Astrocyte of the spinal cord (primary cell): ENCODE results near the gene KCNMB2.
A peak's percentile ranks its signal among the peaks of the same experiment; 100 is the strongest.

Source experiments
- DNase-seq: peaks from one replicate; pipeline ENCODE4 v3.0.0; 2011; ENCODE audit warnings: low read depth, low spot score
- H3K4me3 ChIP-seq: 2 replicates; pipeline ENCODE4 v1.5.1; 2011; ENCODE audit warnings: low read depth, mild to moderate bottlenecking, low read length, moderate library complexity
- in situ Hi-C: cut with HindIII; loops from 2 replicates; pipeline ENCODE4 v1.10.0; 2017; ENCODE audit warnings: low sequenced_read_pairs
- TF ChIP-seq, protein P1 (sequence below): IDR thresholded peaks from 2 replicates; pipeline ENCODE4 v1.5.1; 2012; ENCODE audit warnings: low read depth, mild to moderate bottlenecking, low read length, inconsistent platforms

KCNMB2 gene

DNA sequence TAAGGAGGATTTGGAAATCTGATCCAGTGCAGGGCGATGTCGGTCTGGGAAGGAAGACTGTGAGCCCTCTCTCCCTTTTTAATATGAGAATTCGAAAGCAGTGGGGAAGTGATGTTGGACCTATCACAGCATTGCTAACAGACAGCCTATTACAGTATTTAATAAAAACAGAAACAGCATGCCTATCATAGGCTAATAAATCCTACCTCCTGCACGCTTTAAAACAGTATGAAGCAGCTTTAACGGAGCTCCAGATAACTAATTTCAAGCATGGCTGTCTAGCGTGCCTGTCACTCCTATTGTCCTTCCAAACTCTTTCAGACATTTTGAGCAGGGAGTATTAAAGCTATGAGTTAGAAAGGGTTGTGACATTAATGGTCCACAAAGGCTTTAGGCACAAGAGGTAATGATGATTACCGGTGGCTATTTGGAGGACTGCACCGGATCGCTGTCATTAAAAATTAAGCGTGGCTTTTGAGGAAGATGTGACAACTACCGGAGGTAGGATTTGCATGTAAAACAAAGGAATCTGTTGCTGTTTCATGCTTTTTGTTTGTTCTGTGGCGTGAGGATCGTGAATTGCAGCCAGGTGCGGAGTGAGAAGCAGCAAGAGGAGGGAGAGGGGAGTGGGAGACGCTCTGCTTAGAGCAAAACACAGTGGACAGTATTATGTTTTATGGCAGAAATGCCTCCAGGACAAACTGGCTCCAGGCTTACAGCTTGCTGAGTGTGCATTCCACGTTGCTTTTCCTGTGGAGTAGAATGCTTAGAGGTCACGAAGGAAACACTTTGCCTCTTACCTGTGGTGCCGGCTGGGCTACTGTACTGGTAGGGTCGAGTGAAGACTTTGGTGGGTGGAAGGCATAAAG, at the start of gene KCNMB2:
Gene KCNMB2 (plus strand): TSS at position 226 of the 869 bp plus-strand sequence.
- peak; percentile 24 for DNase-seq
- in situ Hi-C loops, result no loop called here
- peak within 1 kb of the TSS; percentile 28 for H3K4me3 ChIP-seq
- TF ChIP-seq, protein P1, sequence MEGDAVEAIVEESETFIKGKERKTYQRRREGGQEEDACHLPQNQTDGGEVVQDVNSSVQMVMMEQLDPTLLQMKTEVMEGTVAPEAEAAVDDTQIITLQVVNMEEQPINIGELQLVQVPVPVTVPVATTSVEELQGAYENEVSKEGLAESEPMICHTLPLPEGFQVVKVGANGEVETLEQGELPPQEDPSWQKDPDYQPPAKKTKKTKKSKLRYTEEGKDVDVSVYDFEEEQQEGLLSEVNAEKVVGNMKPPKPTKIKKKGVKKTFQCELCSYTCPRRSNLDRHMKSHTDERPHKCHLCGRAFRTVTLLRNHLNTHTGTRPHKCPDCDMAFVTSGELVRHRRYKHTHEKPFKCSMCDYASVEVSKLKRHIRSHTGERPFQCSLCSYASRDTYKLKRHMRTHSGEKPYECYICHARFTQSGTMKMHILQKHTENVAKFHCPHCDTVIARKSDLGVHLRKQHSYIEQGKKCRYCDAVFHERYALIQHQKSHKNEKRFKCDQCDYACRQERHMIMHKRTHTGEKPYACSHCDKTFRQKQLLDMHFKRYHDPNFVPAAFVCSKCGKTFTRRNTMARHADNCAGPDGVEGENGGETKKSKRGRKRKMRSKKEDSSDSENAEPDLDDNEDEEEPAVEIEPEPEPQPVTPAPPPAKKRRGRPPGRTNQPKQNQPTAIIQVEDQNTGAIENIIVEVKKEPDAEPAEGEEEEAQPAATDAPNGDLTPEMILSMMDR, result no peak

DNA sequence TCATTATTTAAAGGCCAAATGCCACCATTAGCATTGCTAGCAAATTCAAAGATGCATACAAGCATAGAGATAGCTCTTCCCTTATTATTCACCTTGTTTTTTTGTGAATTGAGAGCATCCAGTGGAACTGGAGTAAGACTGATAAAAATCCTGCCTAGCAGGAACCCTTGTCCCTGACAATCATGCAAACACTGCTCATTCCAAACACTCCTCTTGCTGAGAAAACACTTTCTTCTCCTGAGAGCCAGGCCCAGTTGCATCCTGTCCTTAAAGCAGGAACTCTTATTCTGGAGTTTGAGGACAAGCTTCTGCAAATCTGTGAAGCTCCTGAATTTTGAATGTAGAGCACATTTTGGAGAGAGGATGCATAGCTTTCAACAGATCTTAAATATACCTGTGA, 49.3 kb upstream of the KCNMB2 start:
- TF ChIP-seq, protein P1, result no peak
- H3K4me3 ChIP-seq, result no peak overlapping the region
- no peak for DNase-seq
- in situ Hi-C loops, result no loop called here

DNA sequence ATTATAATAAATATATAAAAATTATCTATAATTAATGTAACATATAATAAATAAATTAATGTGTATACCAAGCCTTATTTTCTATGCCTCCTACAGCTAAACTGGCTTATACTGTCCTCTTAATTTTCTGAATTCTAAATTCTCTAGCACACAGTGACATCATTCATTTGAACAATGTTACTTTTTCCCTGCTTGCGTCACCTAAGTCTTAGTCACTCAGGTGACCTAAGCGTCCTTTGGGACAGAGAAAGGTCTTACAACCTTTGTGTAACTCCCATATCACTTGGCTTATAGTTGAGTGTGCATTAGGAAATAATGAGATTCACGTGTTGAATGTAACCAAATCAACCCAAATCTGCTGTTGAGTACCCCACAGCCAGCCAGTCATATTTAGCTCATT, 48.5 kb upstream of the KCNMB2 start:
- TF ChIP-seq, protein P1, result no peak
- in situ Hi-C loops, result no loop called here
- no peak for DNase-seq
- H3K4me3 ChIP-seq, result no peak overlapping the region

DNA sequence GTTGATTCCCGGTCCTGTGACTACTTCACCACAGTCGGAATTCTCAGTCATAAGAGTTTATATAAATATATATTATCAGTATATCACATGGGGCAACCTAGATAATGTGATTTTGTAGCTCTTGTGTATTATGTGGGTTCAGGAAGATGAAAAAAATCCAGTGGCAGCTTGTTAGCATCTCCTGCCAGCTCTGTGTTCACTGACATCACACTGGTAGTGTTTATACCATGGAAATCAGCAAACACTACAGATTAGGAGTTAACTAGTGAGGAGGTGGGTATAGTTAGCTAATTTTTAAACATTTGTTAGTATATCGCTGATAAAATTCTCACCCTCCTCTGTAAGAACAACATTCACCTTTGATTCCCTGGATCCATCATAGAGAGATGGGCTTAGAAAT, 44.5 kb upstream of the KCNMB2 start:
- no peak for DNase-seq
- TF ChIP-seq, protein P1, result no peak
- H3K4me3 ChIP-seq, result no peak overlapping the region
- in situ Hi-C loops, result no loop called here

DNA sequence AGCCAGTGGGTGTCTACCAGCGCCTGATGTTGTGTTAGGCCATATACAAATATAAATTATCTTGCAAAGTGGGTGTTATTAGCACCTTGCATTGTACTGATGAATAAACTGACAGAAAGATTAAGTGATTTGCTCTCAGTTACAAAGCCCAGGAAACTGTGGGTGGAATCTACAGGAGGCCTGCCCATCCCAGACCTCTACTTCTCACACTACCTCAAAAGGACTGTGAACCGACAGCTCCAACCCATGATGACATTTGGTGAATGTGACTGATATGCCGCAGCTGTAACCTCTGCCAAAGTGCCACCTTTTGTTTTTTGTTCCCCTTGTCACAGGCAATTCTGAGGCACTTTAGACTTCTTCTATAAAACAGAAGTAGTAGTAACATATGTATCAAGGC, 43.7 kb upstream of the KCNMB2 start:
- no peak overlapping the region for H3K4me3 ChIP-seq
- in situ Hi-C loops, result no loop called here
- no peak for DNase-seq
- TF ChIP-seq, protein P1, result no peak

DNA sequence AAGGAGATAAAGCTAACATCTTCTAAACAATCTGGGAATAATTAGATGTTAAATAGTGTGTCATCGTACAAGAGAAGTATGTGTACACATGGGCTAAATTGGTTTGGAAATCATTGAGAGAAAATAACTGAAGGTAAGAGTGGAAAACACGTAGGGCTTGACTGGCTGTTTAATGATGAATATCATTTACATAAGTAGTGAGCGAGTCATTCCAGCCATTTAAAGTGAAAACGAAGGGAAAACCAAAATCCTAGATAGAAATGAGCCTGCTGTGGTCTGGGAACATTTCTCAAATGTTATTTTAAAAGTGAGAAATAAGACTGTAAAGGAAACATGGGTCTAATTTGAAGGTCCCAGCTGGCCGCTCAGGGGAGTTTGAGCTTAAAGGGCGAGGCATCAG, 41.9 kb upstream of the KCNMB2 start:
- TF ChIP-seq, protein P1, result no peak
- DNase-seq, result peak; percentile 48
- no peak overlapping the region for H3K4me3 ChIP-seq
- in situ Hi-C loops, result no loop called here
